ENCODE data around the gene TTN.

The TTN gene

GRCh38 chr2:178807227-178808008 is at the start of gene TTN:
TTN (minus strand) TSS chr2:178807423; CDS start chr2:178804642, 2,781 bp downstream.
- in situ Hi-C loops (cut with HindIII; ENCODE audit: low sequenced_read_pairs), result no loop called here

DNA sequence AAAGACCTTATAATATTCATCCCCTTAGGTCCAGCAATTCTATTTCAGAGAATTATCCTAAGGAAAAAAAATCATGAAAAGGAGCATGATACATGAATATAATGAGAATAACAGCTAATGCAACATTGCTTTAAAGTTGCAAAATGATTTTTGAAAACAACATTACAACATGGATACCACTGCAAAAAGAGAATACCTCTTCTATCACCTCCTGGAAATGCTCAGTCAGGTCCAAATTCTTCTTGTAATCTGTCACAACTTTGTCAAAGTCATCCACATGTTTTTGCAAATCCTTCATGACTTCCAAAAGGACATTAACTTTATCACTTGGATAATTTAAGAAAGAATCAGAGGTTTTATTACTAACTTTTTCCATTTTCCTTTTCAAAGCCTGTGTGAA is 47.9 kb upstream of the TTN start:
- in situ Hi-C loops (cut with HindIII; ENCODE audit: low sequenced_read_pairs), result no loop called here

GRCh38 chr2:178848335-178848734 is 41.1 kb upstream of the TTN start:
- in situ Hi-C loops (cut with HindIII; ENCODE audit: low sequenced_read_pairs), result no loop called here

GRCh38 chr2:178846458-178846802 is 39.2 kb upstream of the TTN start:
- in situ Hi-C loops (cut with HindIII; ENCODE audit: low sequenced_read_pairs), result no loop called here

DNA sequence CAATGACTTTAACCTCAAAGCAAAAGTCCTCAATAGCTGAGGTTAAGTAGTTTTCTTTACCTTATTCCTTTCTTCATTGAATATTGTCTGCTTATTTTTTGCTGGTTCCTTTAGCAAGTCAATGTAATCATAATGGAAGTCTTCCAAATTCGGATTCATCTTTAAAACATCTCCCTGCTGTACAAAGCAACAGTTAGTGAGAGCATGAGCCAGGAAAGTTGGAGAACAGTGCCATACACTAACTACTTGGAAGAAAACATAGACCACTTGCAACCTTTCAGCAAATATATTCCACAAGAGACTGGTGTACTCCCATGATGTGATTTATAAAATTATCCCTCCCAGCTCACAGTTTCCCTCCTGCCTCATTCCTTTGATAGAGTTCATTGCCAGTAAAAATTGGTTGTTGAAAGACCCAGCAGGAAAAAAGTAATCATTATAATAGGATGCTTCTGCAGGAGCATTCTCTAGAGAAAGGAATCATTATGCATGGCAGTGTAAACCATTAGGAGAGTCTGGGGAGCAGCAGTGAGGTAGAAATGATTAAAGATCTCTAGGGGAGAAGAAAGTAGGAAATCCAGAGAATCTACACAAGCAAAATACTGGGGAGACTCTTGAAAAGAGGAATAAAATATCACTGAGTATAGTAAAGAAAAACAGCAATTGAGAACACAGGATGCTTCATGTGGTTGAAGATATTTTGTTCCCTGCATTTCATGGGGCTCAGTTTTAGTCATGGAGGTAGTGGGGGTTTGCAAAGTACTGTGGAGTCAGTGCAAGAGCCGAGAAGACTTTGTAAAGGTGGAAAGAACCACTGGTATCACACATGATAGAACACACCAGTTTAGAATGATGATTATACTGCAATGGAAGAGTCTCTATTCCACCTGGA is 38.6 kb upstream of the TTN start:
- in situ Hi-C loops (cut with HindIII; ENCODE audit: low sequenced_read_pairs), result no loop called here

GRCh38 chr2:178844701-178845100 is 37.5 kb upstream of the TTN start:
- in situ Hi-C loops (cut with HindIII; ENCODE audit: low sequenced_read_pairs), result no loop called here

DNA sequence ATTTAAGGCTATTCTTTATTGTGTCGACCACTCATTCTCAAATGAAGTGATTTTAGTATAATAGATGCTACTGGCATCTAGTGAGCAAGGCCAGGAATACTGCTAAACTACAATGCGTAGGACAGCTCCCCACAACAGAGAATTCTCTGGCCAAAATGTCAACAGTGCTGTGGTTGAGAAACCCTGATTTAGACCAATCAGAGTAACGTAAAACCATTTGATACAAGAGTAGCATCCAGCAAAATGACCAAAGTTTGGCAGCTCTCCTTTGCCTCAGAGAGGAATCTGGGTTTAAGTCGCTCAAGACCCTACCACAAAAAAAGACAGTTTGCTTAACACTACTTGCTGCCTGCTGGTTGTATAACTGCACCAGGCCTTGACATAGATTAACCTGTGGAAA is 37.0 kb upstream of the TTN start:
- in situ Hi-C loops (cut with HindIII; ENCODE audit: low sequenced_read_pairs), result no loop called here

DNA sequence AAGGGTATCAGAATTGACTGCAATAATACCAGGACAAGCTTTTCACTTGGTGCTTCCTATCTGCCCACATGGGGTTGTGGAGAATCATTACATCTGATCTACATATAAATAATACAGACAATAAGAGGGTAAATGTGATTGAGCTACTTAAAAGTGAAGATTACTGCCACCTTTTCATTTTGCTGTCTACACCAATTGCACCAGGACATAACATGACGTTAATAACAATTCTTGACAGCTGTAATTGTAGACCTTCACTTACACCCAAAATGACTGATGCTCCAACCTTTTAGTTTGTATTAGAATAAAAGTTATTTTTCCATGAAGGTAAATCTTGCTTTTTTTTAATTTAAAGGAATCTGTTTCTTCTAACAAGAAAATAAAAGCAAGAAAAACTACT is 36.5 kb upstream of the TTN start:
- in situ Hi-C loops (cut with HindIII; ENCODE audit: low sequenced_read_pairs), result no loop called here

DNA sequence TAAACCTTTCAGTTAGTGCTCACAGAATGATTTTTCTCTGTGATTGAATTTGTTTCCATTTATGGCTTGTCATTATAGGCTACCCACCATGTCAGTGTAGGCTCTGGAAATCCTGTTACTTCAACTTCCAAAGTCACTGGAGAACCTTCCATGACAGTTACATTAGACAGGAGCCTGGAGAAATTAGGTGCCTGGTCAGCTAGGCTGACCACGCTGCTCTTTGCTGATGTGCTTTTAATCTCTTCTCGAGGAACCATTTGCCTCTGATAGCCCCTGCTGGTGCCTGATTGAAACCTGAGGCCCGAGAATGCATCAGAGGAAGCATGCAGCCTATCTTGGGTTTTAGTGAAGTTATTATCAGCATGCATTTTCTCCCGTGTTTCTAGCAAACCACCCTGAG is 29.6 kb upstream of the TTN start:
- in situ Hi-C loops (cut with HindIII; ENCODE audit: low sequenced_read_pairs), result no loop called here

DNA sequence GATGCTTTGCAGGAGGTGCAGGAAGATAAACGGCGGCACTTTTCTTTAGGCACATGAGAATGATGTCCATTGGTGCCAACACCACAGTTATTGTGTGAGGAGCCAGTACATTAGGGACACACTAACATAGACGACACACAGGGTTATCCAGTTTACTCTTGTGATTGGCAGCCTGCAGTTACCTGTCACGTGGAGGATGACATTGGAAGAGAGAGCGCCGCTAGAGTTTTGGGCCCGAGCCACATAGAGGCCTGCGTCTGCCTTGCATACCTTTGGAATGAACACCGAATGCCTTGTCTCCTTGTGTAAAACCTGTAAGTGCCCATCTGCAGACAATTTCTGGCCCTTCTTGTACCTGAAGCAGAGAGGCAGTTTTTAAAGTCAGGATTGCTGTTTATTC is 26.9 kb upstream of the TTN start:
- in situ Hi-C loops (cut with HindIII; ENCODE audit: low sequenced_read_pairs), result no loop called here

- in situ Hi-C loops (cut with HindIII; ENCODE audit: low sequenced_read_pairs), result no loop called here
These were observed 26.2 kb upstream of the TTN start for GRCh38 chr2:178833382-178833781.

GRCh38 chr2:178830451-178830850 is 23.2 kb upstream of the TTN start:
- in situ Hi-C loops (cut with HindIII; ENCODE audit: low sequenced_read_pairs), result no loop called here

DNA sequence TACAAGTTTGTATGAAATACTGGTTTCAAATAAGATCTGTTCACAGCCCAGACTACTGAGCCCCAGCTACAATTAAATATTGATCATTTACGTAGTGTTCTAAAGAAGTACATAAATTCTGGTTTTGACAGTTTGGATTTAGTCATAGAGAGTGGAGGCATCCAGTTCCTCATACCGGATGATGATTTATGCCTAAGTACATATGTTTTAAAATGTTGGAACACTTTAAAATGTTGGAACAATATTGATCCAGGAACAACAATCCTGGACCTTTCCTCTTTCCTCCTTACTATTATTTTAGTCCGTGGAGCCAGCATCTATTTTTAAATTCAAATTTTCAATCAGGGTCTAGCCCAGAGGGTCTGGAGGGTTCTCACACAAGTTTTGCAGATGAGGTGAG is 22.8 kb upstream of the TTN start:
- in situ Hi-C loops (cut with HindIII; ENCODE audit: low sequenced_read_pairs), result no loop called here

DNA sequence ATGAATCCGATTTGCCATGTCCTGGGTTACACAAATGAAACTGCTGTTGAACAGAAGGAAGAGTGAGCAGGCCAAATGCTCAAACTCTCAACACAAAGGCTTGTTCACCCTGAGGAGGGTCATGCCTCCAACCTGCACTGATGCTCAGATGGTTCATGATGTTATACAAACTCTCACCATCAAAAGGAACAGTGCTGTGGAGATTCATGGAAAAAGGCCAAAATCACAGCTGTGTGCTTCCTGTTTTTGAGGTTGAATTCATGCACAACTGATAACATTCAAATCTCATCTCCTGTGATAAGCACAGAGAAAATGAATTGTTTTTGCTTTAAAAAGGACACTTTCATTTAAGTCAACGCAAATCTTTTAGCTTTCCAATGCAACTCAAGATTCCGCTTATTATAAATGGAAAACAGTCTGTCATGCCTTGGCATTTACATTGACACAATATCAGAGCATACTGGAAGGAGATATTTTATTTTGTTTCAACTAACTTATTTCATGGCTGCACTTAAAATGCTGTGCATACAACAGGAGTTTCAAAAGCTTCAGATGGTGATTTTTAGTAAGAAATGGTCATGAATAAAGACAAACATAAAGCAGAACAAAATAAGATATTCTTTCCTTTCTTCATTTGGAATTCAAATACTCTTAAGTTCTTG is 22.2 kb upstream of the TTN start:
- in situ Hi-C loops (cut with HindIII; ENCODE audit: low sequenced_read_pairs), result no loop called here

- in situ Hi-C loops (cut with HindIII; ENCODE audit: low sequenced_read_pairs), result no loop called here
These were observed 21.3 kb upstream of the TTN start for GRCh38 chr2:178828486-178828881.

DNA sequence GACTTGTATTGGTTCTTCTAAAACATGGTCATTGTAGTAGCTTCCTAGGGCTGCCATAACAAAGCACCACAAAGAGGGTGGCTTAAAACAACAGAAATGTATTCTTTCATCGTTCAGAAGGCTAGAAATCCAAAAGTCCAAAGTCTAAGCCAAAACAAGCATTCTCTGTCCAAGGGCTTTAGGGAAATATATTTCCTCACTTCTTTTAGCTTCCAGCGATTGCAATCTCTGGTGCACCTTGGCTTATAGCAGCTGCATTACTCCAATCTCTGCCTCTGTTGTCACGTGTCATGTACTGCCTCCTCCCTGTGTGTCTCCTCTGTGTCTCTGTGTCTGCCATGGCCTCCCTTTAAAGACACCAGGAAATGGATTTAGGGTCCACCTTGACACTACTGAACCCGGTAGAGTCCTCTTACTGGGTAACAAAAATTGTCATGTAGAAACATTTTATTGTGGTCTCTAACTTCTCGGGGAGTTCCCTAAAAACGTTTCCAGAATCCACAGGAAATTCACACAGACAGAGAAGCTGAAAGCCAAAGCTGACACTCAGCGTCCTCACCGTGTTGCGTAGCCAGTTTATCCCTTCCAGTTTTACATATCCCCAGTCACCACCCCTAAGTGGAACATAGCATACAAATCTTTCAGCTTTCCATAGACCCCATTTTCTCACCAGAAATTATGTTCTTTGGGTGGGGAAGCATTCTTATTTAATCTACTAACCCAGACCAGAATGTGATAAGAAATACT is 20.7 kb upstream of the TTN start:
- in situ Hi-C loops (cut with HindIII; ENCODE audit: low sequenced_read_pairs), result no loop called here

DNA sequence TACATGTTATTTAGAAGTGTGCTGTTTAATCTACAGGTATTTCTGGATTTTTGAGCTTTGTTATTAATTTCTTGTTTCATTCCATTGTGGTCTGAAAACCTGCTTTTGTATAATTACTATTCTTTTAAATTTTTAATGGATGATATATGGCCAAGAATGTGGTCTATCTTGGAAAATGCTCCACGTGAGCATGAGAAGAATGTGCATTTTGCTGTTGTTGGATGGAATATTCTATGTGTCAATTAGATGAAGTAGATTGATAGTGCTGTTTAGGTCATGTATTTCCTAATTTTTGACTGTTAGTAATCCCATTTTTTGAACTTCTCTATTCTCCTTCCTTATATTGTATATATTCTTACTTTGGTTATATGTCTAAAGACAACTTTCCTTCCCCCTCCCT is 19.9 kb upstream of the TTN start:
- in situ Hi-C loops (cut with HindIII; ENCODE audit: low sequenced_read_pairs), result no loop called here

GRCh38 chr2:178825183-178825582 is 18.0 kb upstream of the TTN start:
- in situ Hi-C loops (cut with HindIII; ENCODE audit: low sequenced_read_pairs), result no loop called here

- in situ Hi-C loops (cut with HindIII; ENCODE audit: low sequenced_read_pairs), result no loop called here
These were observed 17.0 kb upstream of the TTN start for GRCh38 chr2:178824181-178824580.

- in situ Hi-C loops (cut with HindIII; ENCODE audit: low sequenced_read_pairs), result no loop called here
These were observed 12.8 kb upstream of the TTN start for GRCh38 chr2:178819992-178820391.

Data from endothelial cell of hepatic sinusoid (primary cell).